ENCODE results near the gene R3HDM1.
"Not testable (repeated sequence)": the region's sequence is repeated elsewhere in the genome, so short reads cannot be mapped to it uniquely, and the experiment has no call there.

Gene R3HDM1

DNA sequence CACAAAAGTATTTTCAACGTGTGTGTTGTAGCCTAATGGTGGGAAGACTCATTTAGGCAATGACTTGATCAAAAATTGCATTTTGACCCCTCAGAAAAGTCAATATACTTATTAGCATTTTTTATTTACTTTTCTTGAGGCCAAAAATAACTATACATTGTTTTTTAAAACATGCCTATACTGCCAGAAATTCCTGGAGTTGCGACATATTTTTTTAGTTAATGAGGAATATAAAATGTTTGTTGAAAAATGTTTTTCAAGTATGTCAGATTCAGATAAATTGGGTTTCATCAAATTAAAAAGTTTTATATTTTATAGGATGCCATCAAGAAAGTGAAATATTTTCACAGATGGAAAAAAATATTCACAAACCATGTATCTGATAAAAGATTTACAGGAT is 39.6 kb downstream of the R3HDM1 start:
- no peak for DNase-seq (ENCODE audit: low read depth)

DNA sequence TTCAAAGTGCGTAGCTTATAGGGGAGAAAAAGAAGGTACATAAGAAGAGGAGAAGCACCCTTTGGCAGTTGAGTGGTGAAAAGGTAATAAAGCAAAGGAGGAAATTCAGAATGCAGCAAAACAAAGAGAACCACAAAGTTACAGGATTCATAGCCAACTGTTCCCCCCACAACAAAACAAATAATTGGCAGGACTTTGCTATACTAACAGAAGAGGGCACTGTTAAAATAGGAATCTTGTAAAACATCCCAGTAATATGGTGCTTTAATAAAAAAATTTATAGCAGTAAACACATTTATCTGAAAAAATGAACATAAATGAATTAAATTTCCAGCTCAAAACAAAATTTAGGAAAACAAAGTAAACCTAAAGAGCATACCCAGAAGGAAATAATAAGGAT is 42.3 kb downstream of the R3HDM1 start:
- DNase-seq (ENCODE audit: low read depth): no peak

DNA sequence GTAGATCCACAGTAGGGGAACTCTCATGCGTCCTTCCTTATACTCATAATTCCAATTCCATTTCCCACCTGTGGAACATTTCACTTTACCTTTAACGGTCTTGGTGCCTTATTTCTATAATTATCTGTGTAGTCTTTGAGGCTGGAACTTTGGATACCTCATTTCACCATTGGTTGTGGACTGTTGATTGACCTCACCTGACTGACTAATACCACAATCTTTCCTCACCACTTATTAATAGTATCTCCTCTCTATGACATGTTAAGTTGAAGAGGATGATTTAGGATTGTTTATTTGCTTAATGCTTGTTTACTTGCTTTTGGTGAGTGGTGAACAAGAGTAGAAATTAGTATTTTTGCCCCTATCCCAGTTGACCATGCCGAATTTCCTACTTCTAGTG is 50.0 kb downstream of the R3HDM1 start:
- no peak for DNase-seq (ENCODE audit: low read depth)

DNA sequence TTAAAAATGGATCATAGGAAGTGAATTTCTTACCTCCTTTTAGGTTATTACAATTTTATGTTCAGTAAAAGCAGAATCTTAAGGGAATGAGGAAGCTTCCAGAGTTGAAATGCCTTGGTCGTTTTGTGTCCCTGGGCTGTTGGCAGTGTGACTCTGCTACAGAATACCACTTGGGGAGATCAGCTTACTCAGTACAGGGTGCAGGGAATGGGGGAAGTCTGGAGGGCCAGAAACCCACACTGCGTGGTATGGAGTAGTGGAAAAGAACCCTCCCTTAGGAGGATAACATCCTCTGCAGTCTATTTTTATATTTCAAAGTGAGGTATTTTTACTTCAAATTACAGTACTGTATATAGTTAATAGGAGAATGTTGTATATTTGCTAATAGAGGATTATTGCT is 51.1 kb downstream of the R3HDM1 start:
- DNase-seq (ENCODE audit: low read depth): no peak

DNA sequence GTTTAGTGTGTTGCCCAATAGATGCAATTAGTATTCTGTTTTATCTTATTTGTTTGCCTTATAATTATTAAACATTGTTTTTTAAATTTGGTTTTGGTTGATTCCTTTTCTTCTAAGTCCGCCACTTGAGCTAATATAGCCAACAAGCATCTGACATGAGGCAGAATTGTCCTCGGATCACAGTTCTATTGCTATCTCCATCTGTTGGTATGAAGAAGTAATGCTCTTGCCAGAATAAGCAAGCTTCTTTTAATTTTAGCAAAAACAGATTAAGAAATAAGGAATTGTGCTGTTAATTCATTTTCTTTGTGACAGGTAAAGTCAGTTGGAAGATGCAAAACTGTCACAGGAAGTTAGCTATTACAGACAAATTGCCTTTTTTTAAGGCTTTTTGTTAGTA is 54.3 kb downstream of the R3HDM1 start:
- DNase-seq (ENCODE audit: low read depth): no peak

DNA sequence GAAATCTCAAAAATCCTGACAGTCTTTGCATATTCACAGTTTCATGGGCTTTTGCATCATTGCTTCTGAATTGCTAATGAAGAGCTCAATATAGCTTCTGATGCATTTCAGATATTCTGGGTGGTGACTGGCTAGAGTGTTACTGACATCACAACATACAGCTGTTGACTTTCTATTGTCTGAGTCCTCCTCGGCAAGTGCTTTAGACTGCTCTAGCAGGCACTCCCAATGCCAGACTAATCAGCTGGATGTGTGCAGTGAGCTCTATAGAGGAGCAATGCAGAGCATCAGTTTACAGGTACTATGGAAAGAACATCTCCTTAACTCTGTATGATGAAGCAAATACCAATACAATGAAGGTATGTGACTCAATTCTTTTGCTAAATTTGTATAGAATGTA is 54.9 kb downstream of the R3HDM1 start:
- DNase-seq (ENCODE audit: low read depth): no peak

DNA sequence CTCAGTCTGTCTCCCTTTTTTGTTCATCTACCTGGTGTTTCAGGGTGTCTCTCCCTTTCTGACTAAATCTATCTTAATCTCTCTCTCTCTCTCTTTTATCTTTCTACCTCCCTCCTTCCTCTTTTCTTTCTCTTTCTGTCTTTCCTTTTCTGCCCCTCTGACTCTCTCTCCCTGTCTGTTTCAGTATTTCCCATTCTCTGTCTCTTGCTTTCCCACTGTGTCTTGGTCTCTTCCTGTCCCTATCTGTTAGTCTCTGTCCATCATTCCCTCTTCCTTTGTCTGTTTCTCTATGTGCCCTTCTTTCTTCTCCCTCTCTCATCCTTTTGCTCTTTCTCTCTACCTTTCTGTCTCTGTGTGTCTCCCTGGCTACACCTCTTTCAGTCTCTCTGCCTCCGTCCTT is 56.7 kb downstream of the R3HDM1 start:
- no peak for DNase-seq (ENCODE audit: low read depth)

DNA sequence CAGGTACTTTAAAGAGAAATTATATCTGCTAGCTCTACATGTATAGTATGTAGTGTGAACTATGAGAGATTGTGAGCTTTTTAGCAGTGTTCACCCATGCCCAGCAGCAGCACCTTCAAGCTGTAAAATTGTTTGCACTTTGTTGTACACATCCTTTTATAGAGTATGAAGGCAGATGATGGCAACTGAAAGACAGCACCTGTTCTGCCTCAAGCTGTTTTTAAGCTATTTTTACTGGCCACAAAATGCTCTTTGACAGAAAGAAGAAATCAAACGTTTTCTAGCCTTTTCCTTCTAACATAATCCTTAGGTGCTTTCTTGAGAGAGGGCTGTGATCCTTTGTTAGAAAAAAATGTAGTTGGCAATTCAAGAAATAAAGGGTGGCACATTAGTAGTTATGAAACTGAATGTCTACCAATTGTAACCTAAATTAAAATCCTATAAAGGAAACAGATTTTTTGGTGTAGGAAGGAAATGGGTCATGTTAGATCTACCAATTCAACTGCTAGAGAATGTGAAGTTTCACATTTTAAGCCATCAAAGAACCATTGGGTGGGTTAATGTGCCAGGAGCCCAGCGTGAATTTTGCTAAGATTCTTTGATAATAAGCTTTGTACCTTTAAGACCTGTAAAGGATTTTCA is 59.5 kb downstream of the R3HDM1 start:
- no peak for DNase-seq (ENCODE audit: low read depth)

DNA sequence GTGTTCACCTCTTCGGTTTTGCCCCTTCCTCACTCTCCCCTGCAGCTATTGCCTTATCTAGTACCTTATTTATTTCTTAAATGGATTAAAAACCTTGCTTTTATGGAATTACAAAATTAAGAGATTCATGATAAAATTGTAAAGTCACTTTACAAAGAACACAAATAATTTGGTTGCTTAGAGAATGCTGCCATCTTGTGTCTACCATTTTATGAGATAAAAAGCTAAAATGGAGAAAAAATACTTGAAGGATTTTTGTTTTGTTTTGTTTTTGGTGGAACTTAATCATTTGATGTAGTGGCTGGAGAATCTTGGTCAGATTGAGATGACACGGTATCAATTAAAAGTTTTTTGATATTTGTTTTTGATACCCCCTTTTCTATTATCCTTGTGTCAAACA is 69.6 kb downstream of the R3HDM1 start:
- no peak for DNase-seq (ENCODE audit: low read depth)

DNA sequence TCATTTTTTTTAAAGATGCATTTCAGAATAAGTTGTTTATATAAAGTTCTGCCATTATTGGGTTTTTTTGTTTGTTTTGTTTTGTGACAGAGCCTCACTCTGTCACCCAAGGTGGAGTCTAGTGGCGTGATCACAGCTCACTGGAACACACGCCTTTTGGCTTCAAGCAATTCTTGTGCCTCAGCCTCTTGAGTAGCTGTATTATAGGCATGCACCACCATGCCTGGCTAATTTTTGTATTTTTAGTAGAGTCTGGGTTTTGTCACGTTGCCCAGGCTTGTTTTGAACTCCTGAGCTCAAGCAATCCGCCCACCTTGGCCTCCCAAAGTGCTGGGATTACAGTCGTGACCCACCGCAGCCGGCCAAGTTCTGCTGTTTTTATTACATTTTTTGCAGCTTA is 72.3 kb downstream of the R3HDM1 start:
- DNase-seq (ENCODE audit: low read depth): no peak

DNA sequence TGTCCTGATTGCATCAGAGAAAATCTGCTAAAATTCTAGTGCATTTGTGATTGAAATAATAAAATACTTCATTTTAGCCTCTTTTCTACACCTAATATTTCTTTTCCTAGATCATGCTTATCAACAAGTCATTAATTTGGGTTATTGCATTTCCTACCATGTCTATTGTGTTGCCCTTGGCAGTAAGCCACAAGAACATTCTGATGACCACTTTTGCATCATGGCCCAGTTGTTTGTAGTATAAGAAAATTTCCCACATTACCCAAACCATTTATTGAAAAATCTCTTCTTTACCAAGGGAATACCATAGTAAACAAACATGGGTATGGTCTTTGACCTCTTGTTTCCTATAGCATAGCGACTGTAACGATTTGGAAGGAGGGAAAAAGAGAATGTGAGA is 76.3 kb downstream of the R3HDM1 start:
- DNase-seq (ENCODE audit: low read depth): no peak

DNA sequence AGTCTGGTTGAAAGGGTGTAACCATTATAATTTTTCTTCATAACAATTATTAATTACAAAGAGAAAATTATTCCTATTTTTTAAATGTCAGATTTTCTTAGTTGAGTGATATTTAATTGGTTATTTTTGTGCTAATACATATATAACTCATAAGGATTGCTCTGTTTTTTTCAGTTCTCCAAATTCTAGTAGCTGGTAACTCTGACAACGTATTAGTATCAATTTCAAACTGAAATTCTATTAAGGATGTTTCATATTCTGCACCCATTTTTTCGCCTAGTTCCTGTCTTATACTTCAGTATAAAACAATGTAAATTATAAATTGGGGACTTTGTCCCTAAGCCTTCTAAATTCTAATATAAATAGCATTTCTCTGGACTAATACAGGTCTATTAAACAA is 81.0 kb downstream of the R3HDM1 start:
- no peak for DNase-seq (ENCODE audit: low read depth)

DNA sequence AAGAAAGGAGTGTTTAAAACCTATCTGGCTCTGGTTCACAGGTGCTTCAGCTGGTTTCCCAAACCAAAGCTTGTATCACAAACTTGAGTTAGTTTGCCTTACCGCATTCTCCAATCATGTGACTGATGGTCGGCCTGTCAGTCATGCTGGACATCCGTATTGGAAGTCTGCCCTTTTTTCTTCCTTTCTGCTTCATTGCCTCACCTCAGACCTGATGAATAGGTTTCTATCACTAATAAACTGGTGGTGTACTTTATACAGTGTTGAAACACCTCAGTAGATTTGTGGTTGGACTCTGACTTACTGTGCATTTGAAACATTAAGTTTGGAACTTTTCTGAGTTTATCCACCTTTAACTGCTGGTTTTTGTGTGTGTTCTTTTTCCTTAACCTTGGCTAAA is 84.1 kb downstream of the R3HDM1 start:
- DNase-seq (ENCODE audit: low read depth): no peak

DNA sequence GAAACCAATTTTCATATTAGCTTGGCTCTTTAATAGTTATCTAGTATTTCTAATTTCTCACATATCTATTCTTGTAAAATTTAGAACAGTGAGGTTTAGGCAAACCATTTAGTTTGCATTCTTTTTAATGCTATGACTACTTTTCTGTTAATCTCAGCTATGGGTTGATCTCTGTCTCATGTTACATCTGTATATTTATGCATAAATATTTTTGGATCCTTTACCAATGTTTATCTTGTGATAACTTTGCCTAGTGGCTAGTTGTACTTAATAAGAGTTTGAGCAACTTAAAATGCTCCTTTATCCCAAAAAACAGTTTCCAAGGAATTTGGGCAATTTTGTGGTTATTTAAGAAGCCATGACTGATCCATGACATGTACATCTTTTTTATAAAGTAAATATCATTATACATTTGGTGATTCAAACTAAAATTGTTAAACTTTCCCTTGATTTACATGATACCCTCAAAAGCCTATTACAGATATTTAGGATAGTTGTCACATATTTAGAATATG is 86.3 kb downstream of the R3HDM1 start:
- no peak for DNase-seq (ENCODE audit: low read depth)

DNA sequence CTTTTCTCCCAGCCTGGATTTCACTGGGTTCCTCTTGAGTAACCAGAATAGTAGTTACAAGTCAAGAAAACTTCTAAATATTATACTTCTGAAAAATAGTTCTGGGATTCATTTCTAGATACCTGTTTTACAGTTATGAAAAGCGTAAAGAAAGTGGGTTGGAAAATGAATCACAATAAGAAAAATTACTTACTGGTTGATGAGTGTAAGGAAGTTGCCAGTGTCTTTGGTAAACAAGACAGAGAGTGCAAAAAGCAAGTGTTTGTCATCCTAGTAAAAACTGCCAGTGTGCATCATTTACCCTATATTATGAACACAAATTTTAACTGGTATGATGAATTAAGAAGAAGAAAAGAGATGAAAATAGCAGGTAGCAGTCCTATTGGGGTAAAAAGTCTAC is 88.9 kb downstream of the R3HDM1 start:
- no peak for DNase-seq (ENCODE audit: low read depth)

DNA sequence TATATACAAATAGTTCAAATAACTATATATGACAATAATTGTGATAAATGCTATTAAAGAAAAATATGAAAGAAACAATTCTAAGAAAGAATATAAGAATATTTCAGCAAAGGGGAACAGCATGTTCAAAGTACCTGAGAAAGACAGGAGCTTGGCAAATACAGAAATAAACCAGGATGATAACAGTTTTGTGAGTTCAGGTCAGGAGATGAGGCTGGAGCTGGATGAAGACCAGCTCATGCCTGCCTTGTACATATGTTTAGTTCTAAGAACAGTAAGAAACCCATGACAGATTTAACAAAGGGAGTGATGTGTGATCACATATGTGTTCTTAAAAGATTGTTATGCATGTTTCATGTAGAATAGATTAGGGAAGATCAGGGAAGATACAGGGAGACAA is 98.2 kb downstream of the R3HDM1 start:
- no peak for DNase-seq (ENCODE audit: low read depth)

DNA sequence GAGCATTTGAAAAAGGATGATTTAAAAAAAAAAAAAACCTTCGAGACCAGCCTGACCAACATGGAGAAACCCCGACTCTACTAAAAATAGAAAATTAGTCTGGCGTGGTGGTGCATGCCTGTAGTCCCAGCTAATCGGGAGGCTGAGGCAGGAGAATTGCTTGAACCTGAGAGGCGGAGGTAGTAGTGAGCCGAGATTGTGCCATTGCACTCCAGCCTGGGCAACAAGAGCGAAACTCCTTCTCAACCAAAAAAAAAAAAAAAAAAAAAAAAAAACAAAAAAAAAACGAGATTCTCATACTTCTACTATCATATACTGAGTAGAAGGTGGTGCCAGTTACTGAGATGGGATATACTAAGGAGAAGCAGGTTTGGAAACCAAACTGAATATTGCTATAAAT is 98.8 kb downstream of the R3HDM1 start:
- not testable (repeated sequence) for DNase-seq (ENCODE audit: low read depth)

DNA sequence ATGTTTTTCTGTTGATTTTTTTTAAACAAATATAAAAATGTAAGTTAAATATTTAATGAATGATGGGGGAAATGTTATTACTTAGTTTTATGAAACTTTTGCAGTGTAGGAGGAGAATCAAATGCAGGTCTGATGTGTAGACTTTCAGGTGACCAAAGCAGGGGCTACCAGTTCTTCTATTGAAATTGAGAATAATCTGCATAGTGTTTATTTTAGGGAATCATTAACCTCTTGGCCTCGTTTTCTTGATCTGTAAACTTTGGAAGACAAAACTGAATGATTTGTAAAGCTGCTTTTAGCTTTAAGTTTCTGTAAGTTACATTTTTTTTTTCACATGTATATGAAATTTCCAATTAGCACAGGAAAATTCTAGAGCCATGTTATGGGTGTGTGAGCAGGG is 99.2 kb downstream of the R3HDM1 start:
- no peak for DNase-seq (ENCODE audit: low read depth)

DNA sequence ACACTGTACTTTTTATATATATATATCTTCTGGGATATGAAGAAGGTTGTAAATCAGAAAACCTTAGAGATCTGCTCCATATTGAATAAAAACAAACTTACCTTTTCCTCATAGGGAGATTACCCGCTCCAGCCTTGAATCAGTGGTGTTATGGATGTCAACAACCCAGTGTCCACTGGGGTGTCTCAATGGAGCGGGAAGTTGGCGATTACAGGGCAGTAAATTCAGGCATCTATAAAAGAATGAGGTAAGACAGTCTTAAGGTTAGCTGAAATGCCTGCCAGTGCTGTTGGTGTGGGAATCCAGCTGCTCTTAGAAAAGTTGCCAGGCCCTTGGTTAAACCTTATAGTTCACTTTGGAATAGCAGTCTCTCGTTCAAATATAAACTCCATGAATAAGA is 102.3 kb downstream of the R3HDM1 start:
- DNase-seq (ENCODE audit: low read depth): no peak

DNA sequence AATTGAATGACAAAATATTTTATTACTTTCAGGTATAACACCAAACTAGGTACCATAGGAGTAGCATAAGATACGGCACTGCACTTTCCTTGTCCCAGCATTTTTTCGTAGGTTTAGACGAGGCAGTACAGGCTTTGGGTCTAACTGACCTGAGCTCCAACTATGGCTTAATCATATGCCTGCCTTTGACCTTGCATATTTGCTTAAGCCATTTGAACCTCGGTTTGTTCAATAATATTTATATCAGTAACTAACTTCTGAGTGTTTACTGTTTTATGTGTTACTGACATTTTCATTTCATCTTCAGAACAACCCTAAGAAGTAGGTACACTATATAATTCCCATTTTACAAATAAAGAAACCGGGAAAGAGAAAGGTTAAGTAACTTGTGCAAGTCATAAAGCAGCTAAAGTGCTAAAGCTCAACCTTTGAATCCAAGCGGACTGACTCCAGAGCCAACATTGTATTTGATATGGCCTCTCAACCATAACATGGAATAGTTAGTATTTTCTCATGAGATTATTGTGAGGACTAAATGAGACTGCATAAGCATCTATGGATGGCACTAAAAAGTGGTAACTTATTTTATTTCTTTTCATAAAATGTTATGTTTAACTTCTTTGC is 104.0 kb downstream of the R3HDM1 start:
- DNase-seq (ENCODE audit: low read depth): no peak

DNA sequence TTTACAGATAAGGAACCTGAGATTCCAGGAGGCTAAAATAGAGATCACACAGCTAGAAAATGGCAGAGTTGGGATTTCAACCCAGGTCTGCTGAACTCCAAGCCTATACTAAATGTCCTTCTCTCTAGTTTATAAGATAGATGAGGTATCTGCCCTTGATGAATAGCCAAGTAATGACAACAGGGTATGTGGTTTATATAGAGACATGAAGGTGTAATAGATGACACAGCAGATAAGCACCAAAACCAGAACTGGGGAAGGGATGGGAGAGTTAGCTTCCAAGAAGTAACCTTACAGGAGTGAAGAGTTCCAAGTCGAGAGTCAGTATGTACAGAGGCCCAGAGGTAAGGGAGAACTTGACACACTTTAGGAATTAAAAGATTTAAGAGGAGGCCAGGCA is 105.7 kb downstream of the R3HDM1 start:
- DNase-seq (ENCODE audit: low read depth): no peak

DNA sequence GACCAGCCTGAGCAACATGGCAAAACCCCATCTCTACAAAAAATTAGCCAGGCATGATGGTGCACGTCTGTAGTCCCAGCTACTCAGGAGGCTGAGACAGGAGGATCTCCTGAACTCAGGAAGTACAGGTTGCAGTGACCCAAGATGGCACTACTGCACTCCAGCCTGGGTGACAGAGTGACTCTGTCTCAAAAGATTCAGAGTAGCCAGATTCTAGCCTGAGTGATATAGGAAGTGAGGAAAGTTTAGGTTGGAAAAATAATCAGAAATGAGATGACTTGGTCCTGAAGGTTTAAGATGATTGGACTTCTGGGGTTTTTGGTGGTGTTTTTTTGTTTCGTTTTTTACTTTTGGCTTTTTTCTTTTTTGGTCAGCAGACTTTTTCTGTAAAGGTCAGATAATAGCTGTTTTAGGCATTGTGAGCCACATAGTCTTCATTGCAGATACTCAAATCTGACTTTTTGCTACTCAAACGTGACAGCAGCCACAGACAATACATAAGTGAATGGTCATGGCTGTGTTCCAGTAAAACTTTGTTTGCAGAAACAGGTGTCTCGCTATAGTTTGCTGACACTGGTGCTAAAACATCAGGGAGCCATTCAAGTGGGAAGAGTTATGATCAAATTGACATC is 106.3 kb downstream of the R3HDM1 start:
- DNase-seq (ENCODE audit: low read depth): no peak

DNA sequence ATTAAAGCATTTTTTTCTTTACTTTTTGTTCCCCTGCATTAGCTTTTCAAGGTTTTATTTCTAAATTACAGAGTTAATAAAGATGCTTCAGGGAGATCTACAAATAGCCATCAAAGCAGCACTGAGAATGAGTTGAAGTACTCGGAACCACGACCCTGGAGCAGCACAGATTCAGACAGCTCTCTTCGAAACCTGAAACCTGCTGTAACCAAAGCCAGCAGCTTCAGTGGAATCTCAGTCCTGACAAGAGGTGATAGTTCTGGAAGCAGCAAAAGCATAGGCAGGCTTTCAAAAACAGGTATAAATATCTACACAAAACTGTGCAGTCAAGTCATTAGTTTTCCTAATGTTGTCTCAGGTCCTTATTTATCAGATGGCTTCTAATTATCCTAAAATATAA is 107.5 kb downstream of the R3HDM1 start:
- no peak for DNase-seq (ENCODE audit: low read depth)
